22Rv1 (cell line): Measurements from ENCODE around the gene CACNA1C.

Experiments
- ZFX ChIP-seq: fragments of 450-650 bp; IDR thresholded peaks from 2 replicates; pipeline ENCODE4 v1.6.1; 2017; ENCODE audit warnings: antibody characterized with exemption, borderline replicate concordance
- TF ChIP-seq, protein P1 (sequence below): fragments of 450-650 bp; IDR thresholded peaks from 2 replicates; pipeline ENCODE4 v1.5.1; 2017; ENCODE audit warnings: mild to moderate bottlenecking

DNA sequence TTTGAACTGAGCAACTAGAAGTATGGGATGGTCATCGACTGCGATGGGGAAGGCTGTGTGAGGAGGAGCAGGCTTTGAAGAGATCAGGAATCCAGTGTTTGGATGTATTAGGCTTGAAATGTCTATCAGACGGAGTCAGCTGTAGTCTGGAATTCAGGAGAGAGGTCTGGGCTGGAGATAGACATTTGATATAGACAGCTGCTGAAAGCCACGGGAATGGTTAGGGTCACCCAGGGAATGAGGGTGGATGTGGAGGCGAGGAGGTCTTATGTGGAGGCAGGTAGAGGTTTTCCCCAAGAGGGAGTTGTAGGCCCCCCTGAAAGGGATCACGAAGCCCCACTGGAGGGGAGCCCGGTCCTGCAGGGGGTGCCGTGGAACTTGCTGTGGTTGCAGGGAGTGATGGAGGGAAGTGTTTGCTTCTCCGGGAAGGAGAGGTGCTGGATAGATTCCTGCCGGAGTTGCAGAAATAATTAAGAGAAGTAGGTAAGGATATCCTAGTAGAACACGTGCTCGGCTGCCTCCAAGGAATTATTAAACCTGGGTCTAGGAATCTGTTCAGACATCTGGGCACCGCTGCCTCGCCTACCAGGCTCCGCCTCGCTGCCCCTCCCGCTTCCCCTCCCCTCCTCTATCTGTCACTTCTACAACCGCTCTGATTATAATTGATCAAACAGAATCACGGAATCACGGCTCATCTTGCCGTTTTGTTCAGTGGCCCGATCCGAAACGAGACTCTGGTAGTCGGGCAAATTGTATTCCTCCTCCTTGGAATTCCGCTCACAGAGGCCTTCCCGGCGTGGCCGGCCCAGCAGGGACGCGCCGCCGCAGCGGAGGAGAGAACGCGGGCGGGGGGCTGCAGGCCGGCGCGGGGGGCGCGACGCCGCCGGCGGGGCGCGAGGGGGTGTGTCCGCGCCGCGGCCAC, 826 bp upstream of the CACNA1C start:
- TF ChIP-seq, protein P1, sequence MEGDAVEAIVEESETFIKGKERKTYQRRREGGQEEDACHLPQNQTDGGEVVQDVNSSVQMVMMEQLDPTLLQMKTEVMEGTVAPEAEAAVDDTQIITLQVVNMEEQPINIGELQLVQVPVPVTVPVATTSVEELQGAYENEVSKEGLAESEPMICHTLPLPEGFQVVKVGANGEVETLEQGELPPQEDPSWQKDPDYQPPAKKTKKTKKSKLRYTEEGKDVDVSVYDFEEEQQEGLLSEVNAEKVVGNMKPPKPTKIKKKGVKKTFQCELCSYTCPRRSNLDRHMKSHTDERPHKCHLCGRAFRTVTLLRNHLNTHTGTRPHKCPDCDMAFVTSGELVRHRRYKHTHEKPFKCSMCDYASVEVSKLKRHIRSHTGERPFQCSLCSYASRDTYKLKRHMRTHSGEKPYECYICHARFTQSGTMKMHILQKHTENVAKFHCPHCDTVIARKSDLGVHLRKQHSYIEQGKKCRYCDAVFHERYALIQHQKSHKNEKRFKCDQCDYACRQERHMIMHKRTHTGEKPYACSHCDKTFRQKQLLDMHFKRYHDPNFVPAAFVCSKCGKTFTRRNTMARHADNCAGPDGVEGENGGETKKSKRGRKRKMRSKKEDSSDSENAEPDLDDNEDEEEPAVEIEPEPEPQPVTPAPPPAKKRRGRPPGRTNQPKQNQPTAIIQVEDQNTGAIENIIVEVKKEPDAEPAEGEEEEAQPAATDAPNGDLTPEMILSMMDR: no peak
- no peak for TF ChIP-seq ZFX
